NCI-H748 (cell line): ENCODE data around the gene TUBGCP3.
A peak's percentile ranks its signal among the peaks of the same experiment; 100 is the strongest.

Experiments
- DNase-seq: peaks from one replicate; lab custom pipeline; 2025; ENCODE audit not compliant: unreplicated experiment; lab: John Stamatoyannopoulos, UW

Gene TUBGCP3

DNA sequence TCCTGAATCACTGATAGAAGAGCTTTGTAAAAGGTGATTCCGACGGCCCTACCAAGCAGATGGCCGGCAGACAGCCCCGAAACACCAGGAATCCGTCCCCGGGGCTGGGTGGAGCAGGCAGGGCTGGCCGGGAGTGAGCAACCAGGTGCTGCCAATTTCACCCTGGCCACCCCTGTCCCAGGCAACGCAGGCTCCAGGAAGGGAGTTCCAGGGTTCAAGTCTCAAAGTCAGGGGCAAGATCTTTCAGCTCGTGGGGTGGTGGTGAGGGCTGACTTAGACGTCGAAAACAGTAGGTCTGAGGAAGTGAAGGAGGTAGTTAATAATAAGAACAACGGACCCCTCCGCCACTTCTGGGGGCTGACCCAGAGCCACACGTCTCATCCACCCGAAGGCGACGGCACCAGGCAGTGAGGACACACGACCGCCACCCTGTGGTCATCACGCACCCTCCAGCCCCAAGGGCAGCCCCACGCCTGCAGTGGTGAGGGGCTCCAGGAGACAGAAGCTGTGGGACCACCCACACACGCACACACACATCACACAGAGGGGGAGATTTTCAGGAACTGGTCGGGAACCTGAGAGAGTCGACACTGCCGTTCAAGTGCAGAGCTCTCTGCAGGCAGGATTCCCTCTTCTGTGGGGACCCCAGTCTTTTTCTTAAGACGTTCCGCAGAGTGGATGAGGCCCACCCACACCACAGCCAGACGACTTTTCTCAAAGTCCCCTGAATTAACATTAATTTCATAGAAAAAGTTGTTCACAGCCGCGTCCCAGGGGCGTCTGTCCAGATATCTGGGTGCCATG lies 144.6 kb downstream of the TUBGCP3 start:
- peak; percentile 35 for DNase-seq

DNA sequence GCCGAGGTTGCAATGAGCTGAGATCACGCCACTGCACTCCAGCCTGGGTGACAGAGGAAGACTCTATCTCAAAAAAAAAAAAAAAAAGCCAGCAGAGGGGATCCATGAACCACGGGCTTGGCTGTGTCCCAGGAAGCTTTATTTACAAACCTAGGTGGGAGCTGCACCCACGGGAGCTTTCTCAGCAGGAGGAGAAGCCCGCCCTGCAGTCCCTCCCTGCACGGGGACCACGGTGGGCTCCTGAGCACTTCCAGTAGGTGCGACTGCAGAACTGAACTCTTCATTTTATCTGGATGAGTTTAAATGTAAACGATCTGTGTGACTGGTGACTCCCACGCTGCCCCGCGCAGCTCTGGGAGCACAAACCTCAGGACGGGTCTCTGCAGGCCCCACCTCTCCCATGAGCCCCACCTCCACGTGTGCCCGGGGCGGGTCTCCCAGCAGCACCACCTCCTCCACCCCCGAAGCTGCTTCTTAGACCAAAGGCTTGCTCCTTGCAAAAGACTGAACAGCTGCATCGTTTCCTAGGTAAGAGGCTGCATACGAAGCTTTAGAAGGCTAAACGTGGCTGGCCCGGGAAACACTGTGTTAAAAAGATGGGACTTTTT lies 145.4 kb downstream of the TUBGCP3 start:
- no peak for DNase-seq

DNA sequence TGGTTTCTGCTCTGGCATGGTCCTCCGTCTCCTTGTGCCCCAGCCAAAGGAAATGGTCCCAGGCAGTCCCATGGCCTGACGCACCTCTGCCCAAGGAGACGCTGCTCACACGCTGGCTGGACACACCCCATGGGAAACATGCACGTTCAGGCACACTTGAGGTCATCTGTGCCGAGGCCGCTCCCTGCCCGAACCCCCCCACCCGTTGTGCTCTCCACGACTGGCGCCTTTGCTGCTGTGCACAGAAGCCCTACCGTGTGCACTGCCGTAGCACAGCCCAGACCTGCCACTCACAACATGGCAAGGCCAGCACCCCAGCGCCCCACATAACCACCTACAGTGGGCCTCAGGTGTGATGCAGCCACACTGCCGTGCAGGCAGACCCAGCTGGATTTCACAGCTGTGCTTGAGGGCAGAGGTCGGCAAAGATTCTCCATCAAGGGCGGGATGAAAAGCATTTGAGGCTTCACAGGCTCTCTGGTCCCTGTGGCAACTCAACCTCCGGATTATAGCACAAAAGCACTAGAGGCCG lies 146.1 kb downstream of the TUBGCP3 start:
- no peak for DNase-seq

DNA sequence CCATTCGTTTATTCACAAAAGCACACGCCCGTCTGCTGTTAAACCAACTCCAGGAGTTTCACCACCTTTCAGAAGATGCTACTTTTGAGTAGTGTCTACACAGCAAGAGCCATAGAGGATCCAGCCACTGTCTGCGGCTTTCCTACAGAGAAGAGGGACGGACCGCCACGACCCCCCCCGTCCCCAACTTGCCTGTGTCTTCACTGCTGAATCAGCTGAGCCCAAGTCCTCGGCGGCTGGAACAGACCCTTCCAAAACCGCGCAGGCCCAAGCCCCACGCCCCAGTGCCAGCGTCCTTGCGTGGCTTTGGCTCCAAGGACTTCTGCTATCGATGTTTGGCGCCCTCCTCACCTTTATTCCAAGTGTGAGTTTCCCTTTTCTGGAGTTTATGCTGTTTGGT lies 146.7 kb downstream of the TUBGCP3 start:
- no peak for DNase-seq

DNA sequence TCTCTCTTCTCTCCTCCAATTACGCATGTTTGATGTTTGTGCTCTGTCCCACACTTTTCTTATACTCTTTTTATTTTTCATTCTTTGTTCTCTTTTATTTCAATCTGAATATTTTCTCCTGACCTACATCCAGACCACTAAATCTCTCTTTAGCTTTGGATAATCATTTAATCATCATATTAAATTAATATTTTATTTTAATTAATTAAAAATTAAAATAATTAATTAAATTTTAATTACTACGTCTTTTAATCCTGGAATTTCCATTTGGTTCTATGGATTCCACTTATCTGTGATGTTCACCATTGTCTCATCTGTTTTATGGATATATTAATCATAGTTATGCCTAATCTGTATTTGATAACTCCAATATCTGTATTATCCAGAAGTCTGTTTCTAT lies 149.4 kb downstream of the TUBGCP3 start:
- DNase-seq = no peak

DNA sequence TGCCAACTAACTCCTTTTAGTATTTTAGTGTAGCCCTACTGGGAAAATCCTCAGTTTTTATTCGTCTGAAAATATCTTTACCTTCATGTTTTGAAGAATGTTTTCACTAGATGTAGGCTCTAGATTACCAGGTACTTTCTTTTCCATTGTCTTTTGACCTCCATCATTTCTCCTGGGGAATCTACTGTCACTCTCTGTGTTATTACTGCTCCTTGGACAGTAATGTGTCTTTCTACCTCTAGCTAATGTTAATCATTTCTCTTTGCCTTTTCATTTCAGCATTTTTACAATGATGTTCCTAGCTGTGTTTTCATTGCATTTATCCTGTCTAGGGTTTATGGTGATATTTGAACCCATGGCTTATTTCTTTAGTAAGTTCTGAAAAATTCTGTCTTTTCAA lies 149.9 kb downstream of the TUBGCP3 start:
- DNase-seq = peak; percentile 10

DNA sequence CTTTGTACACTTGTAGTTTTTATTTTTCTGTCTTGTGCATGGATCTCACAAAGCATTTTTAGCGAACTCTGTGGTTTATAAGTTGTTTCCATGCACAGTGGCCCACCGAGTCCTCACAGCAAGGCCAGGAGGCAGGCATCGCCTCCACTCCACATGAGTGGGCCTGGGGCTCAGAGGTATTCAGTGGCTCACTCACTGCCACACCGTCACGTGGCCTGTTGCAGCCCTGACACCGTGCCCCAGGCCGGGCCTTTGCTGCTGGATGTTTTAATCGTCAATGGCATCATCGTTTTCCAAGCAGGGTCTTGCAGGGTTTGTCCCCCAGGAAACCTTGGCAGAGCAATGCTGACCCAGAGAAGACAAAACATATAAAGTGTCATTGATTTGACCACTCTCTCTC lies 152.0 kb downstream of the TUBGCP3 start:
- DNase-seq = no peak
